ENCODE data around the gene HAPSTR1. TPM values are rescaled to one million over a fixed set of nuclear protein-coding genes. Genes with fewer than 3 reads are reported as not detected.
"Not testable (repeated sequence)": the region's sequence is repeated elsewhere in the genome, so short reads cannot be mapped to it uniquely, and the experiment has no call there.

The HAPSTR1 gene, protein sequence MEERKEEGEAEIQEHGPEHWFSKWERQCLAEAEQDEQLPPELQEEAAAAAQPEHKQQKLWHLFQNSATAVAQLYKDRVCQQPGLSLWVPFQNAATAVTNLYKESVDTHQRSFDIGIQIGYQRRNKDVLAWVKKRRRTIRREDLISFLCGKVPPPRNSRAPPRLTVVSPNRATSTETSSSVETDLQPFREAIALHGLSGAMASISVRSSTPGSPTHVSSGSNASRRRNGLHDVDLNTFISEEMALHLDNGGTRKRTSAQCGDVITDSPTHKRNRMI
- 55.2 TPM for total RNA-seq

DNA sequence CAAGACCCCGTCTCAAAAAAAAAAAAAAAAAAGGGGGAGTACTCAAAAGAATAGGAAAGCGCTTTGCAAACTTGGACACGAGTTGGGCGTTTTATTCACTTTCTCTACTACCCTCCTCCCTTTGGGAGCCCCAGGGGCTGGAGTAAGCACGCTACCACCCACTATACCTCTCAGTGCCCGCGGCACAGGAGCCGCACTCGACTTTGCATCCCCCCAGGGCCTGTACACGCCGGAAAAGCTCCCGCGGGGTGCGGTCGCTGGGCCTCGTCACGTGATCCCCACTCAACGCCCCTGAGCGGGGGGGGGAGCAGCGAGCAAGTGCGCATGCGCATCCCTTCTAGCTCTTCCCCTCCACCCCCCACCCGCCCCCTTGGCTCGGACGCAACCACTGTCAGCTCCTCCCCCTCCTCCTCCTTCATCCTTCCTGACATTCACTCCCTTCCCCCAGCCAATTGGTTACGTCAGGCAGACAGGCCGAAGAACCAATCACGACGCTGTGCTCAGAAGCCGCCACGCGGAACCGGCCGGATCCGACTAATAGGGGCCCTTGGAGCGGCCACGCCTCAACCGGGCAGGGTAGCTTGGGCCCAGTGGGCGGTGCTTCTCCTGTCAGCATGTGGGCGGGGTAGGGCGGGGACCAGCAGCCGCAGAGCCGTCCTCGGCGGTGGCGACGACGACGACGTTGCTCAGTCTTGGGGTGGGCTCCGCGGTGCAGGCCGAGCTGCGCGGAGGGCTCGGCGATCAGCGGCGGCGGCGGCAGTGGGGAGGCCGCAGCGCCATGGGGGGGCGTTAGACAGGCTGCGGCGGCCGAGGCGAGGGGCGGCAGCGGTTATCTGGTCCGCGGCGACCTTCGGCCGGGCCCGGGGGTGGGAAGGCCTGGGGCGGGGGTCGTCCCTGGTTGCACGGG is at the start of gene HAPSTR1:
Gene HAPSTR1 (plus strand): TSS at position 685 of the 907 bp plus-strand sequence. CDS start 401 bp downstream, outside the sequence.
- peak; percentile 100 for DNase-seq (ENCODE audit: low spot score)

DNA sequence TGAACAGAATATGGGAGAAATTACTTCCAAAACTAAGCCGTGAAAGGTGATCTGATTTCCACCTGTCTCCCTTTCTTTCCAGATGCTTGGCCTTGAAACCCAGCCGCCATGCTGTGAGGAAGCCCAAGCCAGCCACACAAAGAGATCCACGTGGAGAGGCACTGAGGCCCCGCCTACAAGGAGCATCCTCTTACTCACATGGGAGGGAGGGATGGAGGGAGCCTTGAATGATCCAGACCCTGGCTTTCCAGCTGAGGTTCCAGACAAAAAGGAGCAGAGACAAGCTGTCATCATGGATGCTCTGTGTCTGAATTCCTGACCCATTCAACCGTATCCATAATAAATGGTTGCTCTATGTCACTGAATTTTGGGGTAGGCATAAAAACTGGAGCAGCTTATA is 48.9 kb upstream of the HAPSTR1 start:
- no peak for DNase-seq (ENCODE audit: low spot score)

DNA sequence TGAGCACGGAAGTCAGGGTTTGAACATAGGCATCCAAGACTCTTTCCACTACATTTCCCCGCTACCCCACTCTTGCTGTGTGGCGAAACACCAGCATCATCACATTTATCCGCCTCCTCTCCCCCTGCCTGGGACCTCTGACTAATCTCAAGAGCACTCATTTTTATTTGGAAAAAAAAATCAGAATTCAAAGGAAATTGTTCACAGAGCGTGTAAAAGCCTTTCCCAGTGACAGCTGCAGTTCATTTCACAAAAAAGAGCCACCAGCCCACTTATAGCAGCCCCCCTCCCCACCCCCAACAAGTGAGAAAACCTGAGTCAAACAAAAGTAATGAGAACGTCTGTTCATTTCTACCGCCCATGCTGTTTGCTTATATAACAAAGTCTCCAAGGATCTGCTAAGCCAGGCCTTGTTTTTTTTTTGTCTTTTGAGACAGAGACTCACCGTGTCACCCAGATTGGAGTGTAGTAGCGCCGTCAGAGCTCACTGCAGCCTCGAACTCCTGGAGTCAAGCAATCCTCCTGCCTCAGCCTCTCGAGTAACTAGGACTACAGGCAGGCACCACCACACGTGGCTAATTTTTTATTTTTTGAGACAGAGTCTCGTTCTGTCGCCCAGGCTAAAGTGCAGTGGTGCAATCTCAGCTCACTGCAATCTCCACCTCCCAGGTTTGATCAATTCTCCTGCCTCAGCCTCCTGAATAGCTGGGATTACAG is 48.3 kb upstream of the HAPSTR1 start:
- DNase-seq (ENCODE audit: low spot score) = no peak

DNA sequence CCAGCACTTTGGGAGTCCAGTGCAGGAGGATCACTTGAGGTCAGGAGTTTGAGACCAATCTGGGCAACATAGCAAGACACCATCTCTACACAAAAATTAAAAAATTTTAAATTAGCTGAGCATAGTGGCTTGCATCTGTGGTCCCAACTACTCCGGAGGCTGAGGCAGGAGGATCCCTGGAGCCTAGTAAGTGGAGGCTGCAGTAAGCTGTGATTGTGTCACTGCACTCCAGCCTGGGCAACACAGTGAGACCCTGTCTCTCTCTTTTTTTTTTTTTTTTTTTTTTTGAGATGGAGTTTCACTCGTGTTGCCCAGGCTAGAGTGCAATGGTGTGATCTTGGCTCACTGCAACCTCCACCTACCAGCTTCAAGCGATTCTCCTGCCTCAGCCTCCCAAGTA is 45.9 kb upstream of the HAPSTR1 start:
- not testable (repeated sequence) for DNase-seq (ENCODE audit: low spot score)

DNA sequence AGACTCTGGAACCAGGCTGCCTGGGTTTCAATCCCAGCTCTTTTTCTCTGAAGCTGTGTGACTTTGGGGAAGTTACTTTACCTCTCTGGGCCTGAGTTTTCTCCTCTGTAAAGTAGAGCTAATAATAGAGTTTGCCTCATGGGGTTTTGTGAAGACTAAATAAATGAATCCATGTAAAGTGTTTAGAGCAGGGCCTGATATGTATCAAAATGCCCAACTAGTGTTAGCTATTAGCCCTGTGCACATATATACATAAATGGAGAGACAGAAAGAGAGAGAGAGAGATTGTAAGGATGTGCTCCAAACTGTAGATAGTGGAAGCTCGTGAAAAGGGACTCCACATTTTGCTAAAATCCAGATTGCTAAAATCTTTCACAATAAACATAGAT is 44.8 kb upstream of the HAPSTR1 start:
- no peak for DNase-seq (ENCODE audit: low spot score)

DNA sequence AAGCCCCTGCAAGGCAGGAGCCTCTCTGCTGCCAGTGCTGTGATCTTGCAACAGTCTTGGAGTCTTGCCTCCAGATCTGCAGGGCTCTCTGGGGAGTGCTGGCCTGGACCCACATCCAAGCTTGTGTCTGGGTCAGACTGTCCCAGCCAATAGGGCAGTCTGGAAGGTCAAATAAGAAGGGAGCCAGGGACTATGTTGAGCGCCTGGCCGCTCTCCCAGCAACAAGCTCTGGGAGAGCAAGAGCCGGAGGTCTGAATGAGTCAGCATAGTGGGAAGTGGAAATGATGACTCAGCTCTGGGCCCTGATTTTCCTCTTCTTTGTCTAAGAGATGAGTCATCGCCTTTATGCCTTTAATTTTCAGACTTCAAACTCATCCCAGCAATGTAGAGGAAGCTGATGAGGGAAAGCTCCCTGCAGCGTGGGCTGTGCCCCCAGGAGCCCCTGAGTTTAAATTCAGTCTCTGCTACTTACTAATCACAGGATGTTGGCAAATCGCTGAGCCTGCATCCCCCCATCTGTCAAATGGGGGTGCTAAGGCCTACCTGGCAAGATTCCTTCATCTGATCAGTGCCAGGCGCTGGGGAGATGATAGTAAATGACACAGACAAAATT is 43.6 kb upstream of the HAPSTR1 start:
- peak; percentile 92 for DNase-seq (ENCODE audit: low spot score)

DNA sequence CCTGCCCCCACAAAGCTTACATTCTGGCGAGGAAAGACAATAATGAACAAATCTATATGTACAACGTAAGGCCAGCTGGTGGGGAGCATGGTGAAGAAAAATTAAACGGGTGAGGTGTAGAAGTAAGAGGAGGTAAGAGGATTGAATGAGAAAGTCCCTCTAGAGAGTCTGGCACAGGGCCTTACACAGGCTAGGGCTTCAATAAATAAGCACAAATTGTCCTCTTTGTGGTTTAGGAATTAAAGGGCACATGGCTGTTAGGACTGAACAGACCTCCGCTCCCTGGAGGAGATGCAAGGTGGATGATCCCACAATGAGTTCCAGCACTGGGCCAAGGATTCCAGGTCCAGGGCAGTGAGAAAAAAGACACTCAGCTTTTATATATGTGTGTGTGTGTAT is 43.1 kb upstream of the HAPSTR1 start:
- DNase-seq (ENCODE audit: low spot score) = no peak

DNA sequence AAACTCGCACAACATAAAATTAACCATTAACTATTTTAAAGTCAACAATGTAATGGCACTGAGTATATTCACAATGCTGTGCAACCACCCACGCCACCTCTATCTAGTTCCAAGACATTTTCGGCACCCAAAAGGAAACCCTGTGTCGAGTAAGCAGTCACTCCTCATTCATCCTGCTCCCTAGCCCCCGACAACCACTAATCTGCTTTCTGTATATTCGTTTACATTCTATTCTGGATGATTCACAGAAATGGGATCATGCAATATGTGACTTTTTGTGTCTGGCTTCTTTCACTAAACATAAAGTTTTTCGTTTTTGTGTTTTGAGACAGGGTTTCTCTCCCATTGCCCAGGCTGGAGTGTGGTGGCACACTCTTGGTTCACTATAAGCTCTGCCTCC is 42.2 kb upstream of the HAPSTR1 start:
- no peak for DNase-seq (ENCODE audit: low spot score)

DNA sequence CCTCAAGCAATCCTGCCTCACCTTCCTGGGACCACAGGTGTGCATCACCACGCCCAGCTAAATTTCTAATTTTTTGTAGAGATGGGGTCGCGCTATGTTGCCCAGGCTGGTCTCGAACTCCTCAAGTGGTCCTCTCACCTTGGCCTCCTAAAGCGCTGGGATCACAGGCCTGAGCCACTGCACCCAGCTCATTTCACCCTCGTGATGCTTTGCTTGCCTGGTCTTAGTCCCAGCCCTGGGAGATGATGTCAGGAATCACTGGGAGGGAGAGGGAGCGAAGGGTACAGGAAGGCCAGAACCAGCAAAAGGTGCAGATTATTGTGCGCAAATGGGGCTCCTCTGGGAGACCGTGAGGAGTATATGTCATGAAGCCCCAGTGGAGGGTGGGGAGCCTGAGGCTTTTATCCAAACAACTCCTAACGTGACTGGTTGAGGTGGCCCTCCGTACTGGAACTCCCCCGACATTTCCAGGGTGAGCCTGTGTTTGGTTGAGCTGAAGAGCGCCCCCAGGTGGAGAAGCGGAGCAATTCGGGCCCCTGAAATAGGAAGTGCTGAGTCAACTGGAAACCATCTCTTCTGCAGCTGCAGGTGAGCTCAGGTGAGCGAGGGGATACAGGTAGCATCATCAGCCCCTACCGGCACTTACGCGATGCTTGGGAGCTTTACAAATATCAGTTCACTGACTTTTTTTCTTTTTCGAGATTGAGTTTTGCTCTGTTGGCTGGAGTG is 41.2 kb upstream of the HAPSTR1 start:
- DNase-seq (ENCODE audit: low spot score) = no peak

DNA sequence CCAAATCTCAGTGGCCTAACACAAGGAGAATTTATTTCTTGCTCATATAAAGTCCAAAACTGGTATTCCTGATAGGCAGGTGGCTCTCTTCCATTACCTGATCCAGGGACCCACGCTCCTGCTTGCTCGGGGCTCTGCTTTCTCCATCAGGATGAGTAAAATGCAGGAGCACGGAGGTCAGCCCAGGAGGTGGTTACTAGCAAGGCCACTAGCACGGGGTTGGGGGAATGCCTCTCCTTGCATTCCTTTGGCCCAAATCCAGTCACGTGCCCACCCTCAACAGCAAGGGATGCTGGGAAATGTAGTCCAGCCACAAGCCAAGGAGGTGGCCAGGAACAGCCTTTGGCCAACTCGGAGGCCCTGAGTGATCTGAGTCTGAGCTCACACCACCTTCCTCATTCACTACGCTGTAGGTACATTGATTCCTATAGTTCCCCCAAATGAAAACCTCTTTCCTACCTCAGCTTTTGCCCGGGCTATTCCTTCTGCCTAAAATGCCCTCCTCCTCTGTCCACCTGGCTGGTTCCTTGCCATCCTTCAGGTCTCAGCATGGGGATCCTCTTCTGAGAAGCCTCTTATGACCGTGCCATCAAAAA is 38.3 kb upstream of the HAPSTR1 start:
- DNase-seq (ENCODE audit: low spot score) = peak; percentile 30

DNA sequence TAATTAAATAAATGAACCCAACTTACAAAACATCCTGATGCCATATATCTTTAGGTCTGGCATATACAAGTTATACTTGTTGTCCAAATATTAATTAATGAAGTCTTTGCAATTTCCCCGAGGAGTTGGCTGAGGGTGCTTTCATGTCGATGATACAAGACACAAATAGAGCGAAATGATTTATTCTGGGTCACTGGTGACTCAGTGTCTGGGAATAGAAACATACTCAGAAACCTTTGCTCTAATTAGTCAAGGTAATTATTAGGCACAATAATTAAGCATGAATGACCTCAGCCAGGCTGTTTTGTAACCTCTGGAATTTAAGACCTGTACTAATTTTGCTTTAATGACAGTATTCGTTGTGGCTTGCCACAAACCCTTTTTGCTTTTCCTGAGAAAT is 37.0 kb upstream of the HAPSTR1 start:
- no peak for DNase-seq (ENCODE audit: low spot score)

DNA sequence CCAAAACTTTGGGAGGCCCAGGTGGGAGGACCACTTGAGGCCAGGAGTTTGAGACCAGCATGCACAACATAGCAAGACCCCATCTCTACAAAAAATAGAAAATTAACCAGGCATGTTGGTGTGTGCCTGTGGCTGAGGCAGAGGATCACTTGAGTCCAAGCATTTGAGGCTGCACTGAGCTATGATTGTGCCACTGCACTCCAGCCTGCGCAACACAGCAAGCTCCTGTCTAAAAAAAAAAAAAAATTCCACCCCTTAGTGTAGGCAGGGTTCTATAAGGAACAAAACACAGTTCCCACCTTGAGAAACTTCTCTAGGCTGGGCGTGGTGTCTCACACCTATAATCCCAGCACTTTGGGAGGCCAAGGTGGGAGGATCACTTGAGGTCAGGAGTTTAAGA is 36.3 kb upstream of the HAPSTR1 start:
- DNase-seq (ENCODE audit: low spot score) = no peak

DNA sequence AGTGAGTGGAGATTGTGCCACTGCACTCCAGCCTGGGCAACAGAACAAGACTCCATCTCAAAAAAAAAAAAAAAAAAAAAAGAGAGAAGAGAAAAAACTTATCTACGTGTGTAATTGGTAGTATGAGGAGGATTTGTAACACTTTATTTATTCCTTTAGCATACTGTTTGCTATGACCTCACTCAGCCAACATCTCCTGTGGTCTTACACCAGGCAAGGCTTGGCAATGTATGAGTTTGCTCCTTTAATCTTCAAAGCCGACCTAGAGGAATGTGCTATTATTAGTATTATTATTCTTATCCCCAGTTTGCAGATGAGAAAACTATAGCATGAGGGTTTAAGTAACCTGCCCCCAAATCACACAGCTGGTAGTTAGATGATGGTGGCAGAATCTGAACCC is 35.8 kb upstream of the HAPSTR1 start:
- DNase-seq (ENCODE audit: low spot score) = no peak

DNA sequence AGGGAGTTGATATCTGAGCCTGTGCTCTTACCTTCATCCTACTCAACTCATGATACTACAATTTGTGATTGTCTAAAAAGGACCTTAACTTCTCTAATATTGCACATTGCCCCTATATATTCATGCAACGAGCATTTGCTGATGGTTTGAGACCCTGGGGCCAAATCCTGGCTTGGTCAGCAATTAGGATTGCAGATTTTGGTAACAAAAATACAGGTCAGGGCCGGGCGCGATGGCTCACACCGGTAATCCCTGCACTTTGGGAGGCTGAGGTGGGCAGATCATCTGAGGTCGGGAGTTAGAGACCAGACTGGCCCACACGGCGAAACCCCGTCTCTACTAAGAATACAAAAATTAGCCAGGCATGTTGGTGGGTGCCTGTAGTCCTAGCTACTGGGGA is 35.4 kb upstream of the HAPSTR1 start:
- no peak for DNase-seq (ENCODE audit: low spot score)

DNA sequence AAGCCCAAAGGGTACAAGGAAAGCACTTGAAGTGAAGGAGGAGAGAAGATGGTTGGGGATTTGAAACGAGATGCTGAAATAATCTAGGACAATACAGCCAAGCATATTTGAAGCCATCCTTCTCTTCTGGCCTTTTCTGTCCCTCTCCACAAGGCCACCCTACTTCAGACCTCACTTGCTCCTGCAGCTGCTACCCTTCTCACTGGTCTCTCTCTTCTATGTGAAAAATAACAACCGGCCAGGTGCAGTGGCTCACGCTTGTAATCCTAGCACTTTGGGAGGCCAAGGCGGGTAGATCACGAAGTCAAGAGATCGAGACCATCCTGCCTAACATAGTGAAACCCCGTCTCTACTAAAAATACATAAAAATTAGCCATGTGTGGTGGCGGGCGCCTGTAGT is 33.2 kb upstream of the HAPSTR1 start:
- DNase-seq (ENCODE audit: low spot score) = no peak

DNA sequence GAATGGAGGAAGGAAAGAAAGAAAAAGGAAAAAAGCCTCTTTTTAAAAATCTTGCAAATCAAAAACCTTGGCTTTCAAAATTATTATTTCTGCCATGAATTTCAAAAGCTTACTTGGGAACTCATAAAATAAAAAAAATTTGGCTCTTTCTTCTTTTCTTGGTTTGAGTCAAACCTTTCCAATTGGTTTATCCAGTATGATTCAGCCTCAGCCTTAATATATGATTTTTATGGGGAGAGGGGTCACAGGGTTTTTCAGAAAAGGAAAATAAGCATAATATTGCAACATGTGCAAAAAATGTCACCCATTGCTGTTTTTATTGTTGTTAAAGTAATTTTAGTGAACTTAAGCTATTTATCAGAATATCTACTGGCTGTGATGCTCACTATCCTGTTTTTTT is 31.2 kb upstream of the HAPSTR1 start:
- no peak for DNase-seq (ENCODE audit: low spot score)

DNA sequence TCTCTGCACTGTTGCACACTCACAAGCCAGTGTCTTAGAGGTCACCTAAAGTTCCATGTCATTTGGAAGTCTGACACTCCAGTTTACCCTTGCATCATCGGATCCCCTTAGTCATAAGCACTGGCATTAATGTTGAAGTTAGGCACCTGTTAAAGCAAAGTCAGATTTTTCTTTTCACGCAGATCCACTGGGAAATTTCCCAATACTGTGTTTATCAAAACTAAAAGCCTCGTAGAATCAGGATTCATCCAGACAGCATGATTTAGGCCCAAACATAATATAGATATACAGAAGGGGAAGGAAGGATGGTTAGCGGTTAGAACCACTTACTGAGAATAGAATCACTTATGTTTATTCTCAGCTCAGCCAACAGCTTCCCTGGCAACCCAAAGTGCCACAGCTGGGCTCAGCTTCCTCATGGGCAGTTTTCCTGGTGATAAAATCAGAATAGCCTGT is 30.1 kb upstream of the HAPSTR1 start:
- DNase-seq (ENCODE audit: low spot score) = peak; percentile 13

DNA sequence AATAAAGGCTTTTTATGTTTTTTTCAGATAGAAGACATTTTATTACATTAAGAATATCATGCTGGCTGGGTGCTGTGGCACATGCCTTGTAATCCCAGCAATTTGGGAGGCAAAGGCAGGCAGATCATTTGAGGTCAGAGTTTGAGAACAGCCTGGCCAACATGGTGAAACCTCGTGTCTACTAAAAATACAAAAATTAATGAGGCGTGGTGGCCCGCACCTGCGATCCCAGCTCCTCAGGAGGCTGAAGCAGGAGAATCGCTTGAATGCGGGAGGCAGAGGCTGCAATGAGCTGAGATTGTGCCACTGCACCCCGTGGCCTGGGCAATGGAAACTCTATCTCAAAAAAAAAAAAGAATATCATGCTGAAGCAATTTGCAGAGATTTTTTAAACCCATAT is 29.1 kb upstream of the HAPSTR1 start:
- no peak for DNase-seq (ENCODE audit: low spot score)

DNA sequence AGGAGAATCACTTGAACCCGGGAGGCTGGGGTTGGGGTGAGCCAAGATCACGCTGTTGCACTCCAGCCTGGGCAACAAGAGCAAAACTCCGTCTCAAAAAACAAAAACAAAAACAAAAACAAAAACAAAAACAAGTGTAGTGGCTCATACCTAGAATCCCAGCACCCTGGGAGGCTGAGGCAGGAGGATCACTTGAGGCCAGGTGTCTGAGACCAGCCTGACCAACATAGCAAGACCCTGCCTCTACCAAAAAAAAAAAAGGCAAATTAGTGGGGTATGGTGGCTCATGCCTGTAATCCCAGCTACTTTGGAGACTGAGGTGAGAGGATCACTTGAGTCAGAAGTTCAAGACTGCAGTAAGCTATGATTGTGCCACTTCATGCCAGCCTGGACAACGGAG is 26.4 kb upstream of the HAPSTR1 start:
- no peak for DNase-seq (ENCODE audit: low spot score)

DNA sequence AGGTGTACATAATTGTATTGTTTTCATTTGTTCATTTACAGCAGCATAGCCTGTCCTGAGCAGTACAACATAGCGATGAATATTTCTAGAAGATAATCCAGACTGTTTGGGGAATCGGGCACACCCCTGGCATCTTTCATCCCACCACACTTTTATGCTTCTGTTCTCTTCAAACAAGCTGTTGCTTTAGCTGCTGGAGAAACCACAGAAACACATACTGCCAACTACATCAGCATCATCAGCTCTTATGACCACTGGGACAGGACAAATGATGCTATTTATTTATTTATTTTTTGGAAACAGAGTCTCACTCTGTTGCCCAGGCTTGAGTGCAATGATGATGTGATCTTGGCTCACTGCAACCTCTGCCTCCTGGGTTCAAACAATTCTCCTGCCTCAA is 22.6 kb upstream of the HAPSTR1 start:
- DNase-seq (ENCODE audit: low spot score) = no peak

DNA sequence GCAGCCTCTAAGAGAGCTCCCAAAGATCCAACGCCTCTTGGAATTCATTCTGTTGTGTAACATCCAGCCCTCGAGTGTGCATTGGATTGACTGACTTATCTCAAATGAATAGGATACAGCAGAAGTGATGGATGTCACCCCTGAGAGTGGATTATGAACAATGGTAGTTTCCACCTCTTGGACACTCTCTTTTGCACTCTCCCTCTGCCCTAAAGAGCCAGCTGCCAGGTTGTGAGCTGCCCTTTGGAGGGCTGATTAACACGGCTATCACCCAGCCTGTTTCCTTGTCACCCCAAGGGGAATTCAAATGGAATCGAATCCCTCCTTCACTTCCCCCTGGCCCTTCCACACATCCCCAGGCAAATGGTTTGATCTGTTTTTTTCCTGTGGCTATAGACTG is 21.2 kb upstream of the HAPSTR1 start:
- DNase-seq (ENCODE audit: low spot score) = no peak
